DLD1 (cell line): ENCODE results near the gene SLC25A30.
"Not testable (repeated sequence)": the region's sequence is repeated elsewhere in the genome, so short reads cannot be mapped to it uniquely, and the experiment has no call there.

Experiments used
- in situ Hi-C: cut with HindIII; loops from 2 replicates; pipeline ENCODE4 v1.10.0; 2017; ENCODE audit warnings: low sequenced_read_pairs

Gene SLC25A30

GRCh38 chr13:45393941-45394570, 24.1 kb downstream of the SLC25A30 start:
- in situ Hi-C loops = loop anchor here (10.0 kb wide), 1 partner anchor 71 kb away; the partner anchor contains the start of gene COG3

- in situ Hi-C loops = loop anchor here (10.0 kb wide), 1 partner anchor 72 kb away; the partner anchor contains the start of gene COG3
Measured at GRCh38 chr13:45392811-45393210, 25.4 kb downstream of the SLC25A30 start.

- in situ Hi-C loops = loop anchor here (10.0 kb wide), 1 partner anchor 73 kb away; the partner anchor contains the start of gene COG3
Measured at GRCh38 chr13:45391926-45392325, 26.2 kb downstream of the SLC25A30 start.

GRCh38 chr13:45391128-45391527, 27.0 kb downstream of the SLC25A30 start:
- in situ Hi-C loops = loop anchor here (10.0 kb wide), 1 partner anchor 74 kb away; the partner anchor contains the start of gene COG3

- in situ Hi-C loops = loop anchor here (10.0 kb wide), 1 partner anchor 74 kb away; the partner anchor contains the start of gene COG3
Measured at GRCh38 chr13:45390348-45390747, 27.8 kb downstream of the SLC25A30 start.

- in situ Hi-C loops = no loop called here
Measured at GRCh38 chr13:45388664-45389063, 29.5 kb downstream of the SLC25A30 start.

- in situ Hi-C loops = not testable (repeated sequence)
Measured at GRCh38 chr13:45386892-45387575, 31.1 kb downstream of the SLC25A30 start.

GRCh38 chr13:45385907-45386553, 32.1 kb downstream of the SLC25A30 start:
- in situ Hi-C loops = no loop called here

GRCh38 chr13:45385320-45385719, 32.9 kb downstream of the SLC25A30 start:
- in situ Hi-C loops = no loop called here

GRCh38 chr13:45384474-45385174, 33.5 kb downstream of the SLC25A30 start:
- in situ Hi-C loops = no loop called here

- in situ Hi-C loops = not testable (repeated sequence)
Measured at GRCh38 chr13:45382739-45383138, 35.4 kb downstream of the SLC25A30 start.

GRCh38 chr13:45381196-45381595, 37.0 kb downstream of the SLC25A30 start:
- in situ Hi-C loops = no loop called here

- in situ Hi-C loops = not testable (repeated sequence)
Measured at GRCh38 chr13:45380708-45381107, 37.5 kb downstream of the SLC25A30 start.

GRCh38 chr13:45379516-45379915, 38.7 kb downstream of the SLC25A30 start:
- in situ Hi-C loops = not testable (repeated sequence)

- in situ Hi-C loops = not testable (repeated sequence)
Measured at GRCh38 chr13:45378786-45379185, 39.4 kb downstream of the SLC25A30 start.

- in situ Hi-C loops = not testable (repeated sequence)
Measured at GRCh38 chr13:45377314-45377713, 40.9 kb downstream of the SLC25A30 start.

GRCh38 chr13:45376651-45377050, 41.5 kb downstream of the SLC25A30 start:
- in situ Hi-C loops = not testable (repeated sequence)

GRCh38 chr13:45374917-45375316, 43.3 kb downstream of the SLC25A30 start:
- in situ Hi-C loops = no loop called here

GRCh38 chr13:45373162-45373547, 45.0 kb downstream of the SLC25A30 start:
- in situ Hi-C loops = no loop called here

- in situ Hi-C loops = no loop called here
Measured at GRCh38 chr13:45372189-45373161, 45.7 kb downstream of the SLC25A30 start.
